H4 (cell line): Measurements from ENCODE around the gene CARD10. TPM values are rescaled to one million over a fixed set of nuclear protein-coding genes. Genes with fewer than 3 reads are reported as not detected.

ENCODE experiments used
- DNase-seq: peaks from one replicate; pipeline ENCODE4 v3.0.0-alpha.2; 2015; ENCODE audit warnings: low spot score
- total RNA-seq: library from RNA; depleted of rRNA; stranded (reverse); fragments of >200 nt; shearing (Covaris generic); gene quantifications from 2 replicates; pipeline ENCODE4 v1.2.3, GENCODE V29; 2014

Gene CARD10
- total RNA-seq, 1 experiment from 2014 or later: 2.8 TPM

- DNase-seq: no peak
These were observed 31.6 kb downstream of the CARD10 start for GRCh38 chr22:37487571-37487970.

GRCh38 chr22:37487129-37487528 is 32.1 kb downstream of the CARD10 start:
- DNase-seq: no peak

GRCh38 chr22:37486224-37486845 is 32.9 kb downstream of the CARD10 start, which contains the start of gene MFNG:
Gene MFNG, minus strand, starts transcription at chr22:37486384. Its CDS starts 207 bp downstream, at chr22:37486177.
- no peak for DNase-seq

GRCh38 chr22:37485395-37486223 is 33.6 kb downstream of the CARD10 start:
- no peak for DNase-seq

DNA sequence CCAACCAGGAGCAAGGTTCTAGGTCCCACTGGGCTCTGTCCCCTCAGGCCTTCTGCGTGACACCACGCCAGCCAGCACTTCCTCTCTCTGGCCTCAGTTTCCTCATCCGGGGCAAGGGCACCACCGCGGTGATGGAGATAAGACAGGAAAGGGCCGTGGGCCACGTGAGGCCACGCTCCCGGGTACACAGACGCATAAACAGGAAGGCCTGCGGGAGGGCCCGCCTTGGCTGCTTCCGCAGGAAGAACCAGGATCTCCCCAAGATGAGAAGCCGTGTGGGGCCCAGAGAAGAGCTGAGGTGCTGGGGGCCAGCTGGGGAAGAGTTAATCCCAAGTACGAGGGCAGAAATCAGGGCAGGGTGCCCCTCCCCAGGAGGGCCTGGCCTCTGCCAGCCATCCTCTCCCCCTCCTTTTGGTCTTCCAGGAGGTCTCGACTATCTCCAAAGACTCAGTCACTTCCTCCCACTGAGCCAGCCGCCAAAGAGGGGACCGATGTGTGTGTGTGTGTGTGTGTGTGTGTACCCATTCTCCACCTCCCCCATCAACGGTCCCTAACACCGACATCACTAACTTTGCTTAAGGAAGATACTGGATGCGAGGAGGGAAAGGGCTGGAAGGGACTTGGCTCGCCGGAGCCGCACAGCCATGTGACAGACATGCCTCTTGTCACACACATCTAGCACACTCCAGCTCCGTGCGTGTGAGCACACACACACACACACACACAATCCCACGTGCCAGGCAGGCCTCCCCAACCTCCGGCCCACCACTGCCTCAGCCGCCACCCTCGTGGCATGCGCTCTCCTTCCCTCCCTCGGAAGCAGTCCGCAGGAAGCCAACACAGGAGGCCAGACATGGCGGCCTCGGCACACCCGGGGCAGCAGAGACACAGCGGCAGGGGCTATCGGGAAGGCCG is 34.5 kb downstream of the CARD10 start:
- no peak for DNase-seq

DNA sequence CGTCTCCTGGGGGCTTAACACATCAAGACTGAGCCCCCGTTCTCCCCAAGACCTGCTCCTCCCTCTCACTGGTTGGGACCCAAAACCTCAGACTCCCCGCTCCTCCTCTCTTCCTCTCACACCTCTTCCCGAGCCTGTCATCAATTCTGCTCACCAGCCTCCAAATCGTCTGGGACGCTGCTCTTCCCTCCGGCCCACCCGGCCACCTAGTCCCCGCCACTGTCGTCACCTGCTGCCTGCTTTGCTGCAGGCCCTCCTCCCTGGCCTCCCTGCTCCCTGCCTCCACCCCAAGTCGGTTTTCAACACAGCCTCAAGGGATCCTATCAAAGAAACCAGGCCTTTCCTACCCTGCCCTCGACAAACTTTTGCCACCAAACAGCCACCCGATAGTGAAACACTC is 36.2 kb downstream of the CARD10 start:
- DNase-seq: no peak

- DNase-seq: no peak
These were observed 37.0 kb downstream of the CARD10 start for GRCh38 chr22:37482244-37482643.

GRCh38 chr22:37481347-37481907 is 37.8 kb downstream of the CARD10 start:
- DNase-seq: no peak

DNA sequence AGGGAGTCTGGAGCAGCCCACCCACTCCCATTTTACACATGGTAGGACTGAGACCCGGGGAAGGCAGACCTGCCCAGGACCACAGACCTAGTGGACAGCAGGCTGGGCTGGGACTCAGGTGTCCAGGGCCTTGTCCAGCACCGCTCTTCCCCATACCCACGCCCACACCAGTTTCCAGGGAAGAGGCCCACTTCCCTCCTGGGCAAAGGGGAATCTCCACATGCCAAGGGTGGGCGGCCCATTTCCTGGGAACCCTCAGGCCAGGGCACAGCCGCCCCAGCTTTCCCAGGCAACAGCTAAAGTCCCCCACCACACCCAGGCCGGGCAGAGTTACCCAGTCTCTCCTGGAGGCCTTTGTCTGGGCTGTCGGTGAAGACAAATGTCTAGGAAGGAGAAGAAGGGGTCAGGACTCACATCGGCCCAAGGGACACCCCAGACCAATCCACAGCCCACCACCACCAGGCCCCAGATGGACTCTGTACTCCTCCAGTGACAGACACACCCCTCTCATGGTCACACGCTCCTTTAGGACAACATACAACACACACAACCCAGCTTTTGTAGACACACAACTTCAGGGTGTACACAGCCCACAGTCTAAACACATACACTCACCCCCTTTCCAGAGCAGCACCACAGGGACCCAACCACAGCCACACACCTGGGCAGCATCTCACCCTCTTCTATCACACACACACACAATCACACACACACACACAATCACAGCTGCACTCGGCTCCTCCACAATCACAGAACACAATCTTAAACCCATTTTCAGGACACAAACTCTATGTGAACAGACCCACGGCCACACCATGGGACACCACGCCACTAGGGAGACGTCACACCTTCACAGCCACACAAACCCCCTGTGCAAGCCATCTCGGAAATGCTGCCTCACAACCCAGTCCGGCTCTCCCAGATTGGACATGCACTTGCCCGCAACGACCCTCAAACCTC is 38.5 kb downstream of the CARD10 start:
- no peak for DNase-seq

DNA sequence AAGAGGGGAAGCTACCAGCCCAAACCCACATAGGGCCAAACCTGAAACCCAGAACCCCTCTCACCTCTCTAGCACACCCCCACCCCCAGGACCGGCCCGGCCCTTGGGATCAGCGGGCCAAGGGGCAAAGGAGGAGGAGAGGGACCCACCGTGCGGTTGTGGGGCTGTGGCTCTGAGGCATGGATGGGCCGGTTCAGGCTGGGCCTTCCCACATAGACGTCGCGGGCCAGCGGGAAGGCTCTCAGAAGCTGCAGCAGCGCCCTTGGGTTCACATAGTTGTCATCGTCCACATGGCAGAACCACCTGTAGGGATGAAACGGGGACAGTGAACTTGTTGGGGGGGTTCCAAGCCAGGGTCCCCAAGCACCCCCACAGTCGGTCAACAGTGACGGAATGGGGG is 40.0 kb downstream of the CARD10 start:
- DNase-seq: no peak

DNA sequence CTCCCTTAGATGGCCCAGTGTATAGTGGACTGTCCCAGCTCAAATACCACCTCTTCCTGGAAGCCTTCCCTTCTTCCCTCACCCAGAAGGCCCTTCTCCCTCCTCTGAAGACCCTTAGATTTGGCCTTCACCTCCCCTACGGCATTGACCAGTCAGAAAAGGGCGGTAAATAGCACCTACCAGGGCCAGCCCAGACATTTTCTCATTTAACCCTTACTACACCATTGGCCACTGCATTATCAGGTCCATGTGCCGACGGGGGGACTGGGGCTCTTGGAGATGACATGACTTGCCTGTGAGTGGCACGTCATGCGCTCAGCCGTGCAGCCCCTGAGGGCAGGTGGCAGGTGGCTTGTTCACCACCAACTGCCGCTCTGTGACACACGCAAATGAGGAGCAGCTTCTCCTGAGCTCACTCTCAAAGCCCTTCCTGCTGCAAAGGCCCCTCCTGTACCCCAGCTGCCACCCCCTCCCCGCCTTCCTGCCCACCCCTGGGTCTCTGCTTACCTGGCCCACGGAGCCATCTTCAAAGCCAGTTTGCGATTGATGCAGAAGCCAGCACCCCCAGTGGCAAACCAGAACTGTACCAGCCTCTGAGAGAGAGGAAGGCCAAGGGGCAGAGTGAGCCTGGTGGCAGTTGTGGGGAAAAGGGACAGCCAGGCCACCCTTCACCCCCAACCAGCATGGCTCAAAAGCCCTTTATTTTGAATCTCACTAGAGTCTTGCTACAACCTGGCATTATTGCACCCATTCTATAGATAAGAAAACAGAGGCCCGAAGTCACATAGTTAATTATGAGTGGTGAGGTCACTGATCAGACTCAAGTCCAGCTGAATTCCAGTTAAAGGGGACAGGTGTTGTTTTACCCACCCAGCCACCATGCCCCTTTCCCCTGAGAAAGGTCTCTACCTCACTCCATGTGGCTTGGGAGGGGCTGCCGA is 42.6 kb downstream of the CARD10 start:
- no peak for DNase-seq

DNA sequence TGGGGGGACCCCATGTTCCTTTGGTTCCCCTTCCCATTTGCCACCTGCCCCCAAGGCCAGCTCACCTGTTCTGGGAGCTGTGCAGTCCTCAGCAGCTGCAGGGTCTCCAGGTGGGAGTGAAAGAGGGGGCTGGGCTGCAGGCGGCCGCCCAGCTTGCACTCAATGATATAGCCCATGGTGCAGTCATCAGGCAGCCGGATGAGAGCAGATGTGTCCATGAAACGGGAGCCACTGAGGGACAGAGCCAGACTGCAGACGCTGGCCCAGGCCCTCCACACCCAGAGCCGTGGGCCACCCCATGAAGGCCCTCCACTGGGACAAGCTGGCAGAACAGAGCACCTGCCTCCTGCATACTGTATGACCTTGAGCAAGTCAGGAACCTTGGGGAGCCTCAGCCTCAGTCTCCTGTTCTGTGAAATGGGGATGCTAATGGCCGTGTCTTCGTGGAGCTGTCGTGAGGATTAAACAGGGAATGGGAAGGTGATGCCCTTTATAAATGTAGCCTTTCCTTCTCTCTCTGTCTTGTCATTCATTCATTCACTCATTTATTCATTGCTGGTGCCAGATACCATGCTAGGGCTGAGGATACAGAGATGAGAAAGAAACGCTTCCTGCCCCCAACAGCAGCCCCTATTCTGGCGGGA is 44.6 kb downstream of the CARD10 start:
- no peak for DNase-seq

GRCh38 chr22:37473437-37473946 is 45.7 kb downstream of the CARD10 start:
- no peak for DNase-seq

DNA sequence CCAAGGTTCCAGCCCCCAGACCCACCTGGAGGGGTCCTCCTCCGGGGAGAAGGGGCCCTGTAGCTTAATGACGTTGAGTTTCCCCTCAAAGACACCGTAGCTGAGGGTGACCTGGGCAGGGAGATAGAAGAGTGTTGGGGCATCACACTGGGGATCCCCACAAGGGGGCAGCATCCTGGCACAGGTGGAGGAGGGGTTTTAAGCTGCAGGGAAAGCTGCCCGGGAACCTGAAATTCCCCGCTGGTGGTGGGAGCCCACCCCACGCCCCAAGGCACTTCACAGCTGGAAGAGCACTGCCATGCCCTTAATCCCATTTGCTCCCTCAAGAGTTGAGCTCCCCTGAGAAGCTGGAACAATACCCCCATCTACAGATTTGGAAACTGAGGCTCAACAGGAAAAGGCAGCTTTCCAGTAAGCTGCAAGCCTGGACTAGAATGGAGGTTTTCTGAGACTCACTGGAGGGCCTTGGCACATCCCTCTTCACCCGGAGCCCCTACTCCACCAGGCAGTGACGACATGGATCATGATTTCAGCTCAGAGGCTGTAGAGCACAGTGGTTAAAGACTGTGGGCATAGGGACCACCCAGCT is 46.7 kb downstream of the CARD10 start:
- no peak for DNase-seq

GRCh38 chr22:37471727-37472417 is 47.3 kb downstream of the CARD10 start:
- no peak for DNase-seq

DNA sequence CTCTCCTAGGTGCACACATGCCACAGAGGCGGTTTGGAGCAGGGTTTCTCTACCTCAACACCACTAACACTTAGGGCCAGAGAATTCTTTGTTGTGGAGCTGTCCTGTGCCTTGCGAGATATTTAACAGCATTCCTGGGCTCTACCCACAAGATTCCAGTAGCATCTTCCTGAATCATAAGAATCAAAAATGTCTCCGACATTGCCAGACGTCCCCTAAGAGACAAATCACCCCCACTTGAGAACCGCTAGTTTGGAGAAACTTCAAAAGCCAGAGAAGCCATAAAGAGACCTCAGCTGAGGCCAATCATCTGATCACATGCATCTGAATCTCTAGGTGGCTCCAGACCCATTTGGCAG is 49.1 kb downstream of the CARD10 start:
- no peak for DNase-seq

DNA sequence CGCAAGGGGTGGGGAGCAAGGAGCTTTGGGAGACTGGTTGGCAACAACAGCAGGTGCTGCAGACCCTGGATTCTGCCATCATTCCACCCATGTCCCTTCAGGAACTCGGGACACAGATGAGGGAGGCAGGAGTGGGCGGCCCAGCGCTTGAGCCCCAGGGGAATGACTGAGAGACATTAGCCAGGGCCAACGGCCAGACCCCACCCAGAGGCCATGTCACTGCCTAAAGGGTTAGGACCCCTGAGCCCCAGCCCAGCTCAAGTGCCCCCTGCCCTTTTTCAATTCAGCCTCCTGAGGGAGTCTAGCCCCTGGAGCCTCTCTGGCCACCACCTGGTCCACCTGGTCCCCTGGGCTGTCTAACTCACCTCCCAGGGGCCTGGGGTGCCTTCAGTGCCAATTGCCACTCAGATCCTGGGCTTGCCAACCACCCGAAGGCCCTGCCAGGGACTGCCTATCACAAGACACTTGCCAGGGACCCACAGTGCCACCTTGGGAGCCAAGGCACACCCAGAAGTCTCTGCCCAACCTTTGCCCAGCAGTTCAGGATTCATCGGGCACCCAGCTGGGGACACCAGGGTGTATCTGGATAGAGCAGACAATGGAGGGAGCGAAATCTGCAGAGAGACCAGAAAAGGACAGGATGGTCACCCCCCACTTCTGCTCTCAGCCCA is 49.7 kb downstream of the CARD10 start:
- no peak for DNase-seq
